K562 (cell line): ENCODE data around the gene GPR107. TPM values are rescaled to one million over a fixed set of nuclear protein-coding genes. Genes with fewer than 3 reads are reported as not detected.
A peak's percentile ranks its signal among the peaks of the same experiment; 100 is the strongest.

Experiments
- POLR2A ChIP-seq: fragments of 450-650 bp; conservative IDR thresholded peaks from 2 replicates; pipeline ENCODE4 v1.6.1; 2016
- PRMT5 ChIP-seq: sonication (generic); formaldehyde crosslinking; IDR thresholded peaks from 2 replicates; pipeline ENCODE4 v1.5.0; 2020; ENCODE audit warnings: missing genetic modification reagents
- ZEB2 ChIP-seq: fragments of 450-650 bp; IDR thresholded peaks from 2 replicates; pipeline ENCODE4 v1.6.1; 2016
- ZNF124 ChIP-seq: sonication (generic); formaldehyde crosslinking; IDR thresholded peaks from 2 replicates; pipeline ENCODE4 v1.8.1; 2022; ENCODE audit warnings: missing genetic modification reagents
- polyA plus RNA-seq, 8 experiments: library from polyadenylated mRNA; depleted of rRNA in 4 of 8; stranded (reverse) in 5 of 8; unstranded in 3 of 8; fragments of >200 nt; fragmentation: Nextera tagmentation in 2 of 8; fragmentation: Illumina TruSeq in 1 of 8; extraction: Ambion mirVana in 2 of 8; extraction: Trizol in 1 of 8; gene quantifications; 2 replicates each; pipeline versions ENCODE4 v1.2.1 to v1.2.3, GENCODE V29; 2011 to 2014; ENCODE audit warnings: inconsistent platforms in 1 of 8, missing spikeins in 1 of 8
- total RNA-seq, 7 experiments: library from RNA; depleted of rRNA in 6 of 7; stranded (reverse); fragments of >200 nt in 6 of 7; fragmentation: Illumina TruSeq in 2 of 7; extraction: Trizol in 2 of 7; gene quantifications; 2 replicates each; pipeline versions ENCODE4 v1.2.1 to v1.2.3, GENCODE V29; 2011 to 2021; ENCODE audit warnings: low replicate concordance in 1 of 7
- TF ChIP-seq, protein P1 (sequence below): fragments of 450-650 bp; IDR thresholded peaks from 2 replicates; pipeline ENCODE4 v1.6.1; 2016; ENCODE audit warnings: mild to moderate bottlenecking
- TF ChIP-seq, protein P2 (sequence below): fragments of 450-650 bp; IDR thresholded peaks from 2 replicates; pipeline ENCODE4 v1.6.1; 2014; ENCODE audit warnings: low read depth, mild to moderate bottlenecking, moderate library complexity, borderline replicate concordance
- TF ChIP-seq, protein P3 (sequence below): sonication (generic); formaldehyde crosslinking; IDR thresholded peaks from 2 replicates; pipeline ENCODE4 v1.9.0; 2022; ENCODE audit warnings: mild to moderate bottlenecking, missing genetic modification reagents

The GPR107 gene
- total and polyA plus RNA-seq, 9 of the 15 experiments (the other 6 are each of a cell fraction or from before 2014, with no cell fraction given): 3.2 to 34.6 (median 14.4) TPM

DNA sequence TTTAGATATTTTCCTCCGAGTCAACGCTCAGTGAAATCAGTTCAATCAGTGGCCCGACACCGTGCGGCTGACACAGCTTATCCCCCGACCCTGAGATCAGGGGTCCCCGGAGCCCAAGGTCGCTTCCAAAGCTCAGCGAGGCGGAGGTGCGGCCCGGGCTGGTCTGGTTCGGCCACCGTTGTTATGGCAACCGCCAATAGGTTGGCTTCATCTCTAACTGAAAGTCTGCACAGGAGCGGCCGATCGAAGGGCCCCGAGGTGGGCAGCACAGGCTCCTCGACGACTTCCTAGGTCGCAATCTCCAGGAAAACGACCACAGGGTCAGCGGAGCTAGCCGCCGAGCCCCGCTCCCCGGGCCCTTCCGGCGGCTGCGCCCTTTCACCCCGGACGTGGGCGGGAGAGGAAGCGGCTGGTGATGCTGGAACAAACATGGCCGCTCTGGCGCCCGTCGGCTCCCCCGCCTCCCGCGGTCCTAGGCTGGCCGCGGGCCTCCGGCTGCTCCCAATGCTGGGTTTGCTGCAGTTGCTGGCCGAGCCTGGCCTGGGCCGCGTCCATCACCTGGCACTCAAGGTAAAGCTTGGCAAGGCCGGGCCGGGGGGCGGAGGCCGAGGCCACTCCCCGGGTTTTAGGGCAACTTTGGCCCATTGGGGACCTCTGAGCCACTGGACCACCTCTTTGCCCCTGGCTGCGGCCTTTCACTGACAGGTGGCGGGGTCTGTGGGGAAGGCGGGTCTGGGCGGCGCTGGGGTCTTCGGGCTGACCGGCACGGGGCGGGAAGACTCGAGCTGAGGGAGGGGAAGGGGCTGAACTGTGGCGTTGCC is at the start of gene GPR107 (continued):
- TF ChIP-seq, protein P1, sequence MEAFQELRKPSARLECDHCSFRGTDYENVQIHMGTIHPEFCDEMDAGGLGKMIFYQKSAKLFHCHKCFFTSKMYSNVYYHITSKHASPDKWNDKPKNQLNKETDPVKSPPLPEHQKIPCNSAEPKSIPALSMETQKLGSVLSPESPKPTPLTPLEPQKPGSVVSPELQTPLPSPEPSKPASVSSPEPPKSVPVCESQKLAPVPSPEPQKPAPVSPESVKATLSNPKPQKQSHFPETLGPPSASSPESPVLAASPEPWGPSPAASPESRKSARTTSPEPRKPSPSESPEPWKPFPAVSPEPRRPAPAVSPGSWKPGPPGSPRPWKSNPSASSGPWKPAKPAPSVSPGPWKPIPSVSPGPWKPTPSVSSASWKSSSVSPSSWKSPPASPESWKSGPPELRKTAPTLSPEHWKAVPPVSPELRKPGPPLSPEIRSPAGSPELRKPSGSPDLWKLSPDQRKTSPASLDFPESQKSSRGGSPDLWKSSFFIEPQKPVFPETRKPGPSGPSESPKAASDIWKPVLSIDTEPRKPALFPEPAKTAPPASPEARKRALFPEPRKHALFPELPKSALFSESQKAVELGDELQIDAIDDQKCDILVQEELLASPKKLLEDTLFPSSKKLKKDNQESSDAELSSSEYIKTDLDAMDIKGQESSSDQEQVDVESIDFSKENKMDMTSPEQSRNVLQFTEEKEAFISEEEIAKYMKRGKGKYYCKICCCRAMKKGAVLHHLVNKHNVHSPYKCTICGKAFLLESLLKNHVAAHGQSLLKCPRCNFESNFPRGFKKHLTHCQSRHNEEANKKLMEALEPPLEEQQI: no peak
- 0 out of 2 replicates have a peak, but pooled peaks have one; percentile 15 for TF ChIP-seq PRMT5 (CRISPR knock-in tag)
- TF ChIP-seq, protein P2, sequence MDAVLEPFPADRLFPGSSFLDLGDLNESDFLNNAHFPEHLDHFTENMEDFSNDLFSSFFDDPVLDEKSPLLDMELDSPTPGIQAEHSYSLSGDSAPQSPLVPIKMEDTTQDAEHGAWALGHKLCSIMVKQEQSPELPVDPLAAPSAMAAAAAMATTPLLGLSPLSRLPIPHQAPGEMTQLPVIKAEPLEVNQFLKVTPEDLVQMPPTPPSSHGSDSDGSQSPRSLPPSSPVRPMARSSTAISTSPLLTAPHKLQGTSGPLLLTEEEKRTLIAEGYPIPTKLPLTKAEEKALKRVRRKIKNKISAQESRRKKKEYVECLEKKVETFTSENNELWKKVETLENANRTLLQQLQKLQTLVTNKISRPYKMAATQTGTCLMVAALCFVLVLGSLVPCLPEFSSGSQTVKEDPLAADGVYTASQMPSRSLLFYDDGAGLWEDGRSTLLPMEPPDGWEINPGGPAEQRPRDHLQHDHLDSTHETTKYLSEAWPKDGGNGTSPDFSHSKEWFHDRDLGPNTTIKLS: peak; percentile 88; the same call in 1 of the 2 replicates
- peak; percentile 89 for TF ChIP-seq POLR2A
- TF ChIP-seq ZNF124 (CRISPR knock-in tag): no peak
- TF ChIP-seq, protein P3, sequence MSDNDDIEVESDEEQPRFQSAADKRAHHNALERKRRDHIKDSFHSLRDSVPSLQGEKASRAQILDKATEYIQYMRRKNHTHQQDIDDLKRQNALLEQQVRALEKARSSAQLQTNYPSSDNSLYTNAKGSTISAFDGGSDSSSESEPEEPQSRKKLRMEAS (CRISPR knock-in tag): 0 out of 2 replicates have a peak, but pooled peaks have one; percentile 11
- no peak for TF ChIP-seq ZEB2
- TF ChIP-seq, all 486 proteins: peak for 112
